Activated naive CD4-positive, alpha-beta T cell treated with anti-CD3 and anti-CD28 coated beads, Interleukin-2, amount 10 ng/mL, durations not matched to agents 7 days and 5 days (primary cell): ENCODE data around the gene RABGAP1.
A peak's percentile ranks its signal among the peaks of the same experiment; 100 is the strongest.

Experiments used
- CTCF ChIA-PET: fragments of 350-600 bp; sonication (Branson Sonifier 250); formaldehyde crosslinking; loops from one replicate; lab custom pipeline; 2021; ENCODE audit warnings: antibody characterized with exemption; lab: Charles Lee
- DNase-seq: peaks from one replicate; pipeline ENCODE4 v3.0.0-alpha.2; 2020
- H3K27ac Mint-ChIP-seq: one replicate; pipeline ENCODE4 v1.8.0; 2021; ENCODE audit warnings: mild to moderate bottlenecking, moderate library complexity, mixed read lengths
- H3K27me3 Mint-ChIP-seq: one replicate; pipeline ENCODE4 v1.8.0; 2021; ENCODE audit warnings: mild to moderate bottlenecking, mixed read lengths
- H3K36me3 Mint-ChIP-seq: one replicate; pipeline ENCODE4 v1.8.0; 2021; ENCODE audit warnings: mixed read lengths
- H3K4me1 Mint-ChIP-seq: one replicate; pipeline ENCODE4 v1.8.0; 2021; ENCODE audit warnings: mixed read lengths
- H3K4me3 Mint-ChIP-seq: one replicate; pipeline ENCODE4 v1.8.0; 2021; ENCODE audit warnings: mild to moderate bottlenecking, moderate library complexity, mixed read lengths
- H3K9me3 Mint-ChIP-seq: one replicate; pipeline ENCODE4 v1.8.0; 2021; ENCODE audit warnings: mixed read lengths

The RABGAP1 gene

GRCh38 chr9:123115146-123115913, 174.5 kb downstream of the RABGAP1 start:
- no peak for DNase-seq
- no peak overlapping the region for H3K4me3 Mint-ChIP-seq
- no peaks in the 10 kb centered on the region for H3K9me3 Mint-ChIP-seq
- H3K4me1 Mint-ChIP-seq = peaks cover 19% of the 10 kb centered on the region
- H3K36me3 Mint-ChIP-seq = no peaks in the 10 kb centered on the region
- CTCF ChIA-PET = interaction anchor here (0.6 kb wide), 1 partner anchor 36 kb away, joined by 3 read pairs; no protein-coding TSS in a partner anchor
- H3K27me3 Mint-ChIP-seq = no peaks in the 10 kb centered on the region
- H3K27ac Mint-ChIP-seq = no peak overlapping the region

- CTCF ChIA-PET = interaction anchor here (0.6 kb wide), 1 partner anchor 36 kb away, joined by 3 read pairs; no protein-coding TSS in a partner anchor
- no peak for DNase-seq
- Mint-ChIP-seq H3K4me1 (peaks cover 16% of the 10 kb centered on the region), H3K4me3 (no peak overlapping the region), H3K9me3 (no peaks in the 10 kb centered on the region), H3K36me3 (no peaks in the 10 kb centered on the region), H3K27ac (no peak overlapping the region), H3K27me3 (no peaks in the 10 kb centered on the region)
Observed at GRCh38 chr9:123116036-123116435, 175.2 kb downstream of the RABGAP1 start.

- no peak overlapping the region for H3K4me3 Mint-ChIP-seq
- CTCF ChIA-PET = no interaction called here
- DNase-seq = no peak
- no peaks in the 10 kb centered on the region for H3K4me1 Mint-ChIP-seq
- H3K9me3 Mint-ChIP-seq = no peaks in the 10 kb centered on the region
- H3K27ac Mint-ChIP-seq = no peak overlapping the region
- no peaks in the 10 kb centered on the region for H3K36me3 Mint-ChIP-seq
- no peaks in the 10 kb centered on the region for H3K27me3 Mint-ChIP-seq
Observed at GRCh38 chr9:123119566-123119965, 178.7 kb downstream of the RABGAP1 start.

GRCh38 chr9:123120131-123120530, 179.3 kb downstream of the RABGAP1 start:
- CTCF ChIA-PET = no interaction called here
- H3K4me1 Mint-ChIP-seq = no peaks in the 10 kb centered on the region
- H3K4me3 Mint-ChIP-seq = no peak overlapping the region
- no peaks in the 10 kb centered on the region for H3K27me3 Mint-ChIP-seq
- no peak for DNase-seq
- H3K27ac Mint-ChIP-seq = no peak overlapping the region
- H3K36me3 Mint-ChIP-seq = no peaks in the 10 kb centered on the region
- H3K9me3 Mint-ChIP-seq = no peaks in the 10 kb centered on the region

- Mint-ChIP-seq H3K27ac (no peak overlapping the region), H3K9me3 (no peaks in the 10 kb centered on the region), H3K27me3 (no peaks in the 10 kb centered on the region), H3K36me3 (no peaks in the 10 kb centered on the region), H3K4me1 (no peaks in the 10 kb centered on the region), H3K4me3 (no peak overlapping the region)
- DNase-seq = no peak
- CTCF ChIA-PET = no interaction called here
Observed at GRCh38 chr9:123120953-123121352, 180.1 kb downstream of the RABGAP1 start.

- H3K4me3 Mint-ChIP-seq = no peak overlapping the region
- H3K4me1 Mint-ChIP-seq = no peaks in the 10 kb centered on the region
- no peak overlapping the region for H3K27ac Mint-ChIP-seq
- no peaks in the 10 kb centered on the region for H3K9me3 Mint-ChIP-seq
- no peak for DNase-seq
- H3K27me3 Mint-ChIP-seq = no peaks in the 10 kb centered on the region
- CTCF ChIA-PET = interaction anchor here (1.8 kb wide), 1 partner anchor 228 kb away, joined by 5 read pairs; no protein-coding TSS in a partner anchor
- no peaks in the 10 kb centered on the region for H3K36me3 Mint-ChIP-seq
Observed at GRCh38 chr9:123121457-123121856, 180.6 kb downstream of the RABGAP1 start.

GRCh38 chr9:123127512-123128075, 186.8 kb downstream of the RABGAP1 start:
- no peak overlapping the region for H3K4me3 Mint-ChIP-seq
- CTCF ChIA-PET = no interaction called here

GRCh38 chr9:123128591-123128990, 187.8 kb downstream of the RABGAP1 start:
- H3K27me3 Mint-ChIP-seq = no peaks in the 10 kb centered on the region
- no peak overlapping the region for H3K4me3 Mint-ChIP-seq
- no peaks in the 10 kb centered on the region for H3K4me1 Mint-ChIP-seq
- H3K36me3 Mint-ChIP-seq = peaks cover 2% of the 10 kb centered on the region
- CTCF ChIA-PET = interaction anchor here (0.7 kb wide), 1 partner anchor 221 kb away, joined by 3 read pairs; no protein-coding TSS in a partner anchor
- H3K27ac Mint-ChIP-seq = no peak overlapping the region
- no peak for DNase-seq
- no peaks in the 10 kb centered on the region for H3K9me3 Mint-ChIP-seq

More at GRCh38 chr9:123127512-123128075, 186.8 kb downstream of the RABGAP1 start:
- Mint-ChIP-seq H3K9me3 (no peaks in the 10 kb centered on the region), H3K4me1 (no peaks in the 10 kb centered on the region), H3K27me3 (no peaks in the 10 kb centered on the region), H3K27ac (no peak overlapping the region), H3K36me3 (peaks cover 2% of the 10 kb centered on the region)
- no peak for DNase-seq

- Mint-ChIP-seq H3K27ac (no peak overlapping the region), H3K27me3 (no peaks in the 10 kb centered on the region), H3K9me3 (no peaks in the 10 kb centered on the region), H3K4me3 (no peak overlapping the region), H3K4me1 (no peaks in the 10 kb centered on the region), H3K36me3 (peaks cover 2% of the 10 kb centered on the region)
- CTCF ChIA-PET = interaction anchor here (0.7 to 1.4 kb wide), 2 partner anchors 96 to 221 kb away, joined by 3 to 5 read pairs; no protein-coding TSS in a partner anchor
- DNase-seq = no peak
Observed at GRCh38 chr9:123129423-123129822, 188.6 kb downstream of the RABGAP1 start.

- DNase-seq = no peak
- CTCF ChIA-PET = no interaction called here
- H3K4me1 Mint-ChIP-seq = no peaks in the 10 kb centered on the region
- H3K4me3 Mint-ChIP-seq = no peak overlapping the region
- H3K27ac Mint-ChIP-seq = no peak overlapping the region
- no peaks in the 10 kb centered on the region for H3K9me3 Mint-ChIP-seq
- no peaks in the 10 kb centered on the region for H3K27me3 Mint-ChIP-seq
- H3K36me3 Mint-ChIP-seq = peaks cover 2% of the 10 kb centered on the region
Observed at GRCh38 chr9:123131258-123131657, 190.4 kb downstream of the RABGAP1 start.

- CTCF ChIA-PET = no interaction called here
Observed at GRCh38 chr9:123131993-123132392, 191.2 kb downstream of the RABGAP1 start.

GRCh38 chr9:123132696-123133095, 191.9 kb downstream of the RABGAP1 start:
- CTCF ChIA-PET = no interaction called here
- H3K4me1 Mint-ChIP-seq = no peaks in the 10 kb centered on the region
- no peak overlapping the region for H3K27ac Mint-ChIP-seq
- H3K4me3 Mint-ChIP-seq = no peak overlapping the region
- no peaks in the 10 kb centered on the region for H3K9me3 Mint-ChIP-seq
- H3K27me3 Mint-ChIP-seq = no peaks in the 10 kb centered on the region
- no peak for DNase-seq
- peaks cover 2% of the 10 kb centered on the region for H3K36me3 Mint-ChIP-seq

More at GRCh38 chr9:123131993-123132392, 191.2 kb downstream of the RABGAP1 start:
- no peaks in the 10 kb centered on the region for H3K27me3 Mint-ChIP-seq
- no peak overlapping the region for H3K4me3 Mint-ChIP-seq
- H3K4me1 Mint-ChIP-seq = no peaks in the 10 kb centered on the region
- H3K27ac Mint-ChIP-seq = no peak overlapping the region
- H3K36me3 Mint-ChIP-seq = peaks cover 2% of the 10 kb centered on the region
- DNase-seq = no peak
- H3K9me3 Mint-ChIP-seq = no peaks in the 10 kb centered on the region

GRCh38 chr9:123135430-123135829, 194.6 kb downstream of the RABGAP1 start:
- Mint-ChIP-seq H3K36me3 (no peaks in the 10 kb centered on the region), H3K9me3 (no peaks in the 10 kb centered on the region), H3K27me3 (no peaks in the 10 kb centered on the region), H3K27ac (no peak overlapping the region), H3K4me1 (peaks cover 3% of the 10 kb centered on the region), H3K4me3 (no peak overlapping the region)
- DNase-seq = no peak
- CTCF ChIA-PET = no interaction called here

GRCh38 chr9:123138163-123138562, 197.3 kb downstream of the RABGAP1 start:
- peak overlapping the region; percentile 39 for H3K27ac Mint-ChIP-seq
- H3K36me3 Mint-ChIP-seq = no peaks in the 10 kb centered on the region
- H3K9me3 Mint-ChIP-seq = no peaks in the 10 kb centered on the region
- CTCF ChIA-PET = no interaction called here
- H3K4me3 Mint-ChIP-seq = no peak overlapping the region
- peaks cover 3% of the 10 kb centered on the region for H3K4me1 Mint-ChIP-seq
- DNase-seq = no peak
- H3K27me3 Mint-ChIP-seq = no peaks in the 10 kb centered on the region

- Mint-ChIP-seq H3K27me3 (no peaks in the 10 kb centered on the region), H3K4me1 (no peaks in the 10 kb centered on the region), H3K4me3 (no peak overlapping the region), H3K9me3 (no peaks in the 10 kb centered on the region), H3K27ac (no peak overlapping the region), H3K36me3 (peaks cover 4% of the 10 kb centered on the region)
- CTCF ChIA-PET = no interaction called here
- DNase-seq = no peak
Observed at GRCh38 chr9:123149067-123149466, 208.2 kb downstream of the RABGAP1 start.
